Left lung (tissue), 10 donors: Measurements from ENCODE around the gene JAK3. TPM values are rescaled to one million over a fixed set of nuclear protein-coding genes. Genes with fewer than 3 reads are reported as not detected.

Experiments used
- ATAC-seq: fragments of 200-7000 bp; cut with Tn5 transposase; one replicate; pipeline ENCODE4 v1.9.1; 2020; ENCODE audit warnings: moderate library complexity
- DNase-seq, 4 donors: peaks; one replicate each; pipeline ENCODE4 v3.0.0-alpha.2; 2013 to 2020
- H3K27ac ChIP-seq, 2 donors: fragments of 200-600 bp; sonication (generic) in 1 of 2; one replicate each; pipeline versions ENCODE4 v1.5.0 to v1.8.0; 2020 to 2021
- H3K27me3 ChIP-seq, 2 donors: fragments of 200-600 bp; sonication (generic) in 1 of 2; one replicate each; pipeline versions ENCODE4 v1.5.0 to v1.8.0; 2020 to 2021
- H3K36me3 ChIP-seq, 2 donors: fragments of 200-600 bp; sonication (generic) in 1 of 2; one replicate each; pipeline versions ENCODE4 v1.5.0 to v1.8.0; 2020 to 2021
- H3K4me1 ChIP-seq, 2 donors: fragments of 200-600 bp; one replicate each; pipeline ENCODE4 v1.8.0; 2021
- H3K4me3 ChIP-seq, 2 donors: fragments of 200-600 bp; sonication (generic) in 1 of 2; one replicate each; pipeline versions ENCODE4 v1.5.0 to v1.8.0; 2020 to 2021; ENCODE audit warnings: mild to moderate bottlenecking in 1 of 2
- H3K9me3 ChIP-seq, 2 donors: fragments of 200-600 bp; sonication (generic) in 1 of 2; one replicate each; pipeline versions ENCODE4 v1.5.0 to v1.8.0; 2020 to 2021
- CTCF ChIP-seq, 2 donors: fragments of 200-600 bp; sonication (generic) in 1 of 2; IDR thresholded peaks; one replicate each; pipeline versions ENCODE4 v1.5.0 to v1.8.0; 2021; ENCODE audit warnings: antibody characterized with exemption in 2 of 2
- intact Hi-C, 2 donors: fragments of 100-400 bp; cut with DNase I; formaldehyde crosslinking; loops; one replicate each; pipeline versions ENCODE4 v1.11.2 to v1.14.2; 2022
- polyA plus RNA-seq, 6 donors: library from polyadenylated mRNA; unstranded; fragments of 120-200 nt; gene quantifications; one replicate each; pipeline ENCODE4 v1.2.1, GENCODE V29; 2013; ENCODE audit not compliant: insufficient read length in 6 of 6
- total RNA-seq, 2 donors: library from RNA; stranded (reverse); fragmentation: NEBNext Ultra II Directional; extraction: Animal tissue kit (Norgen Biotek cat#: 25700); gene quantifications; one replicate each; pipeline ENCODE4 v1.2.1, GENCODE V29; 2021
- donor health status: DM: no; HTN: yes; CAD: no.
- donor health status: DM: no; HTN: no; CAD: no.

The JAK3 gene
- total and polyA plus RNA-seq, 8 donors: 2.3 to 35.9 (median 3.0) TPM

GRCh38 chr19:17796838-17797423 is 50.9 kb downstream of the JAK3 start:
- Histone ChIP-seq H3K36me3 (no peaks in the 10 kb centered on the region), H3K9me3 (no peaks in the 10 kb centered on the region), H3K4me3 (no peak overlapping the region), H3K4me1 (peaks cover 3 to 10% of the 10 kb centered on the region in 2 donors), H3K27me3 (peaks cover 20 to 96% of the 10 kb centered on the region in 2 donors), H3K27ac (no peak overlapping the region)
- no peak for TF ChIP-seq CTCF (IDR thresholded peaks at IDR 0.05)
- intact Hi-C loops: no loop called here
- ATAC-seq (no peak), DNase-seq (no peak)

- Histone ChIP-seq H3K4me1 (peaks cover 3 to 10% of the 10 kb centered on the region in 2 donors), H3K27ac (no peak overlapping the region), H3K9me3 (no peaks in the 10 kb centered on the region), H3K4me3 (no peak overlapping the region), H3K36me3 (no peaks in the 10 kb centered on the region), H3K27me3 (peaks cover 20 to 96% of the 10 kb centered on the region in 2 donors)
- intact Hi-C loops: no loop called here
- TF ChIP-seq CTCF (IDR thresholded peaks at IDR 0.05): no peak
- peak; percentile 75 for ATAC-seq
- no peak for DNase-seq
Observed at GRCh38 chr19:17796013-17796837, 51.6 kb downstream of the JAK3 start.

GRCh38 chr19:17795495-17795856 is 52.3 kb downstream of the JAK3 start:
- no peak for TF ChIP-seq CTCF (IDR thresholded peaks at IDR 0.05)
- H3K9me3 ChIP-seq: no peaks in the 10 kb centered on the region
- ATAC-seq (no peak), DNase-seq (no peak)
- no peak overlapping the region for H3K27ac ChIP-seq
- H3K4me1 ChIP-seq: peaks cover 3 to 10% of the 10 kb centered on the region in 2 donors
- no peaks in the 10 kb centered on the region for H3K36me3 ChIP-seq
- H3K27me3 ChIP-seq: peaks cover 20 to 99% of the 10 kb centered on the region in 2 donors
- intact Hi-C loops: no loop called here
- peak overlapping the region in 1 of 2 donors; percentile 16 for H3K4me3 ChIP-seq

- no peak for TF ChIP-seq CTCF (IDR thresholded peaks at IDR 0.05)
- H3K27ac ChIP-seq: no peak within 1 kb of the TSS
- H3K4me1 ChIP-seq: peaks cover 3 to 10% of the 10 kb centered on the region in 2 donors
- no peaks in the 10 kb centered on the region for H3K36me3 ChIP-seq
- peak within 1 kb of the TSS in 1 of 2 donors; percentile 16 for H3K4me3 ChIP-seq
- DNase-seq (peak in 2 of 4 donors; percentile 72 to 81), ATAC-seq (peak; percentile 47)
- peaks cover 20 to 99% of the 10 kb centered on the region in 2 donors for H3K27me3 ChIP-seq
- intact Hi-C loops: no loop called here
- H3K9me3 ChIP-seq: no peaks in the 10 kb centered on the region
Observed at GRCh38 chr19:17794731-17795494, 52.9 kb downstream of the JAK3 start, which contains the start of gene B3GNT3. Gene B3GNT3, plus strand, starts transcription at chr19:17795138. Its CDS starts 12,670 bp downstream, at chr19:17807808.

- ATAC-seq: no peak
- Histone ChIP-seq H3K9me3 (no peaks in the 10 kb centered on the region), H3K27me3 (peaks cover 20 to 94% of the 10 kb centered on the region in 2 donors), H3K4me1 (peaks cover 3 to 10% of the 10 kb centered on the region in 2 donors), H3K27ac (no peak overlapping the region), H3K4me3 (peak overlapping the region in 1 of 2 donors; percentile 16), H3K36me3 (no peaks in the 10 kb centered on the region)
- no peak for TF ChIP-seq CTCF (IDR thresholded peaks at IDR 0.05)
- intact Hi-C loops: no loop called here
- DNase-seq: no peak
Observed at GRCh38 chr19:17794412-17794730, 53.4 kb downstream of the JAK3 start.
